HTR-8/SVneo (cell line): ENCODE data around the gene TBC1D9B.

Experiments used
- DNase-seq: peaks from one replicate; pipeline ENCODE4 v3.0.0; 2011; ENCODE audit warnings: low spot score, mixed read lengths; ENCODE audit not compliant: insufficient read length
- FAIRE-seq: peaks from 2 replicates; lab custom pipeline; 2011; peaks lifted over from hg19 to GRCh38; lab: Jason Lieb, UNC

The TBC1D9B gene

DNA sequence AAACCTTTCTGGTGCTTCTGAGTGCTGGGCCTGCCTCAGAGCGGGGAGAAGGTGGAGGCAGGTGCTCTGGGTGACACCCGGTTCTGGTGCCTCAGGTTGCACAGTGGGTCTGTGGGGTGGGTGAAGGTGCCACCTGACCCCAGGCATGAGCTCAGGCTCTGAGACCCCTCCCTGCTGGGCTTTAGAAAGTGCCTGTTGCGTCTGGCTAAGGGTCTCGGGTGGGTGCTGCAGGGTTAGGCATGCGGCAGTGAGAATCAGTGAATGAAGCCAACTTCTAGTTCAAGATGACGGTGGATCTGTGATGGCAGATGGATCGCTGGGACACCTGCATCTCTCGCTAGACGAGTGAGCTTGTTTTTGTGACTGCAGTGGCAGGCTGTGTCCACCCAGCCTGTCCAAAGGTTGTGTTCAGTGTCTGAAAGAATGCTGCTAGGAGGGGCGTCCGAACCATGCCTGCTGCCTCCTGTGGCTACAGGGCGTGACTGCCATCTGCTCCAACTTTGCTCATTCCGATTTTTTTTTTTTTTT is 82.0 kb downstream of the TBC1D9B start:
- DNase-seq (no peak), FAIRE-seq (no peak)

DNA sequence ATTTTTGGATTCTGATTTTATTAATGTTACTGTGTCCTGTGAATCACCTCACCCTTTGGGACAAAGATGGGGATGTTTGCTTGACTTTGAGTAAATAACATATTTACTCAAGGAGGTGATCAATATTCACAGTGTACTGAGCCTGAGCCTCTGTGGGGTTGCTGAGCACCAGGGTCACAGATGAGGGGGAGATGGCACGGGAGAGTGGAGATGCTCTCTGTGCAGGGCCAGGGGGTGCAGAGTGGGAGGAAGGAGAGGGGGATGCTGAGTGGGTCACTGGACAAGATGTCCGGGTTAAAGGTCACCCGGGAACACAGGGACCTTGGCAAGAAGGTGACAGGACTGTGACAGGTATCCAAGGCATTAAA is 83.0 kb downstream of the TBC1D9B start:
- FAIRE-seq = no peak
- no peak for DNase-seq

DNA sequence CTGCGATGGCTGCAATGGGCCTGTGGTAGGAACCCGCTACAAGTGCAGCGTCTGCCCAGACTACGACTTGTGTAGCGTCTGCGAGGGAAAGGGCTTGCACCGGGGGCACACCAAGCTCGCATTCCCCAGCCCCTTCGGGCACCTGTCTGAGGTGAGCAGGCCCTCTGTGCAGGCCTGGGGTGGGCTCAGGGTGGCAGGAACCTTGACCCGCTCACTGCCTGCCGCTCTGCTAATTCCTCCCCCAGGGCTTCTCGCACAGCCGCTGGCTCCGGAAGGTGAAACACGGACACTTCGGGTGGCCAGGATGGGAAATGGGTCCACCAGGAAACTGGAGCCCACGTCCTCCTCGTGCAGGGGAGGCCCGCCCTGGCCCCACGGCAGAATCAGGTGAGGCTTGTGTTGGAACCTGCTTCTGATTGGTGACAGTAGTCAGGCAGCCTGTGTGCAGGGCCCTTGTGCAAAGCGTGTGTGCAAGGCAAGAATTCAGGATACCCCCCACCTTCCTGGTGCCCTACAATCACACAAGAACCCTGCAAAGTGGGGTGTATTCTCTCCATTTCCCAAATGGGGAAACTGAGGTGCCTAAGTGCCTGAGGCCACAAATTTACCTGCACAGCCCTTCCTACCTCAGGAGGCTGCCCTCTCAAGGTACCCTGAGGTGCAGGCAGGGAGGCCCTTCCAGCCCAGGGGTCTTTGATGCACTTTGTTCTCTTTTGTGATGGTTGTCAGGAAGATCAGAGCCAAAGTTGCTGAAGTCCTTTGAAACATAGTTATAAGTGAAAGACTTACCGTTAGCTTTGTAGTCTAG is 83.6 kb downstream of the TBC1D9B start:
- FAIRE-seq (no peak), DNase-seq (no peak)

DNA sequence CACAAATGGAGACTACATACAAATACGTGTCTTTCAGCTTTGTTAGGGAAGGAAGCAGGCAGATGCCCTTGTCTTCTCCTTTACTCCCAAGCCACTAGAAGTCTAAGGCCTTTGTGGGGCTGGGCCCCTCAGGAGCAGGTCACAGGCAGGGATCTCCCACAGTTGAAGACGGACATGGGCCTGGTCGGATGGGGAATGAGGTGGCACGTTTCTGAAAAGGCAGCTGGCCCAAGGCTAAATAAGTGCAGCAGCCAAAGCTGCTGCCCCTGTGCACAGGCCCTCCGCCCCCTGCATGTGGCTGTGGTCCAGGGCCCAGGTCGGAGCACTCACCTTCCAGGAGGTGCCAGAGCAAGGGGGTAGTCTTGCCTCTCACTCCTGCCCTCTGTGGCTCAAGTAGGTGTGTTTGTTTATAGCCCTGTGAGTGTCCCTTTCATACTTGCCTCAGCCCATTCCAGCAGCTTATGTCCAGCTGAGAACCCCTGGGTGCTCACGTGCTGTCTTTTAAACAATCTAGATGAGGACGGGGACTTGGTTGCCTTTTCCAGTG is 85.2 kb downstream of the TBC1D9B start:
- no peak for FAIRE-seq
- DNase-seq = no peak

DNA sequence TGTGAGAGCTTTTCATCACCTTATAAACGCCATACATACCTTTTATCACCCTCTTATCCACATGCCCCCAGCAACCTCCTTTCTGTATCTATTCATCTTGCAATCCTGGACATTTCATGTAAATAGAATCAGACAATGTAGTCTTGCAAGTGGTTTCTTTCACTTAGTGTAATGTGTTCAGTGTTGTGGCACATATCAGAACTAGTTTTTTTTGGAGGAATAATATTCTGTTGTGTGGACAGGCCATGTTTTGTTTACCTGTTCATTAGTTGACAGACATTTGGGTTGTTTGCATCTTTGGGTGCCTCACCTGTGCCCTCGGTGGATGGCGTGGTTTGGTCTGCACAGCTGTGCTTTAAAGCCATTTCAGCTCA is 85.7 kb downstream of the TBC1D9B start:
- FAIRE-seq (no peak), DNase-seq (no peak)

DNA sequence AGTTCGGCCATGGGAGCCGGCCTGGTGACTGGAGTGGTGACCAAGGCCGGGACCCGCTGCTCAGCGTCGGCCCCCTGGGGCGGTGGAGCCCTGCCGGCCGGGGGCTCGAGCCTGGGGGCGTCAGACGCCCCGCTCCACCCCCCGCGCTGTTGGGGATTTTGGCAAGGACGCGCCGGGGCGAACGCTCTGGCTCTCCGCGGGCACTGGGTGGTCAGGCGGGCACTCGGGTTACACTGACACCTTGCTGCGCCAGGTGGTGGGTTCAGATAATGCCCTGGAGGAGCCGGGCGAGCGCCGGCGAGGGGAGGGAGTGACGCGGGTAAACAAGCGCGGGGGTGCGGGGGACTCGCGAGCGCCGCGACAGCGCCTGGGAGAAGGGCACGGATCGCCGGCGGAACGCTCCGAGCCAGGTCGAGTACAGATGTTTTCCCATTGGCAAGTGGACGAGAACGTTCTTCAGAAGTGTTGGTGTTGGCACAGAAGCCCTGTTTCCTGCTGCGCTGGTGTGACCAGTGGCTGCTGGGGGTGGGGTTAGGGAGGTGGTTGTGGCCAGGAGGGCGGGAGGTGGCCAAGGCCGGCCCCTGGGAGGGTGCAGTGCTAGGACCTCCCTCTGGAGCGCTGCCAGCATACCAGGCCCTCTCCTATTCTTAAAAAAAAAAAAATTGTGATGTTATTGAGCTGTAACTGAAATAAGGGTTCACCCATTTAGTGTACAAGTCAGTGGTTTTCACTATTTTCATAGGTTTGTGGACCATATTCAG is 86.2 kb downstream of the TBC1D9B start:
- peak; percentile 65 for FAIRE-seq
- DNase-seq = peak; percentile 84

DNA sequence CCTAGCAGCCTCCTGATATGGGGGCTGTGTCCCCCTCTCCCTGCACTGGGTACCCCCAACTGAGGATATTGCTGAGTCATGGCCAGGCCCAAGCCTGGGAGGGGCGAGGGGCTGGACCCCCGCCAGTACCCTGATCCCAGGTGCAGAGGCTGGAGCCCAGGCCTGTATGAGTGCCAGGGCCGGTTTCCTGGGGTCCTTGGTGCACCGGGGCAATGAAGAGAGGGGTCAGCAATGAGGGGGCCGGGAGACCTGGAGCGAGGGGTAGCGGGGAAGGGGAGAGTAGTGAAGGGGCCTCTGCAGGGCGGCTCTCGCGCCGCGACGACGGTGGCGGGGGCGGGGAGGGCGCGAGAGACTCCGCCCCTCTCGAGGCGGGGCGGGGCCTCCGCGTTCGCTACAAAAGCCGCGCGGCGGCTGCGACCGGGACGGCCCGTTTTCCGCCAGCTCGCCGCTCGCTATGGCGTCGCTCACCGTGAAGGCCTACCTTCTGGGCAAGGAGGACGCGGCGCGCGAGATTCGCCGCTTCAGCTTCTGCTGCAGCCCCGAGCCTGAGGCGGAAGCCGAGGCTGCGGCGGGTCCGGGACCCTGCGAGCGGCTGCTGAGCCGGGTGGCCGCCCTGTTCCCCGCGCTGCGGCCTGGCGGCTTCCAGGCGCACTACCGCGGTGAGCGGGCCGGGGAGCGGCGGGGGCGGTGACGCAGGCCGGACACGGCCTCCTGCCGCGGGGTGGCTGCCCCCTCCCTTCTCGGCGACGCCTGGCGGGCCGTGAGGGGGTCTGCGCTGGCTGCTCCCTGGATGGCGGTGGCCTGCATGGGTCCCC is 87.0 kb downstream of the TBC1D9B start, which contains the start of gene SQSTM1:
Gene SQSTM1, plus strand, starts transcription at position 423 of the 815 bp plus-strand sequence. Its CDS starts 32 bp downstream, at position 455.
- peak; percentile 65 for DNase-seq
- FAIRE-seq = peak; percentile 74

DNA sequence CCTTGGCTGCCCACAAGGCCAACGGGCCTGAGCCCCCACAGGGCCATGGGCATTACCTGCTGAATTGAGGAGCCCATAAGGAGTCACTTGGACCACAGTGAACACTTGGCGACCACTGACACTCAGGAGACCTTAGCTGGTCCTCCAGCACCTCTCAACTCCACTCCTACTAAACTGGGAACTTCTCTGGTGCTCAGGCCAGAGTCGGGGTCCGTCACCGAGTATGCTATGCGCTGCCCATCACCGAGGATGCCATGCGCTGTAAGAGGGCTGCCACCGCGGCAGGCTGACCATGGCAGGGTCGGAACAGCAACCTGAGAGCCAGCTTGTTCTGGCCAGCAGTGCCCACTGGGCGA is 87.6 kb downstream of the TBC1D9B start:
- FAIRE-seq (no peak), DNase-seq (no peak)

DNA sequence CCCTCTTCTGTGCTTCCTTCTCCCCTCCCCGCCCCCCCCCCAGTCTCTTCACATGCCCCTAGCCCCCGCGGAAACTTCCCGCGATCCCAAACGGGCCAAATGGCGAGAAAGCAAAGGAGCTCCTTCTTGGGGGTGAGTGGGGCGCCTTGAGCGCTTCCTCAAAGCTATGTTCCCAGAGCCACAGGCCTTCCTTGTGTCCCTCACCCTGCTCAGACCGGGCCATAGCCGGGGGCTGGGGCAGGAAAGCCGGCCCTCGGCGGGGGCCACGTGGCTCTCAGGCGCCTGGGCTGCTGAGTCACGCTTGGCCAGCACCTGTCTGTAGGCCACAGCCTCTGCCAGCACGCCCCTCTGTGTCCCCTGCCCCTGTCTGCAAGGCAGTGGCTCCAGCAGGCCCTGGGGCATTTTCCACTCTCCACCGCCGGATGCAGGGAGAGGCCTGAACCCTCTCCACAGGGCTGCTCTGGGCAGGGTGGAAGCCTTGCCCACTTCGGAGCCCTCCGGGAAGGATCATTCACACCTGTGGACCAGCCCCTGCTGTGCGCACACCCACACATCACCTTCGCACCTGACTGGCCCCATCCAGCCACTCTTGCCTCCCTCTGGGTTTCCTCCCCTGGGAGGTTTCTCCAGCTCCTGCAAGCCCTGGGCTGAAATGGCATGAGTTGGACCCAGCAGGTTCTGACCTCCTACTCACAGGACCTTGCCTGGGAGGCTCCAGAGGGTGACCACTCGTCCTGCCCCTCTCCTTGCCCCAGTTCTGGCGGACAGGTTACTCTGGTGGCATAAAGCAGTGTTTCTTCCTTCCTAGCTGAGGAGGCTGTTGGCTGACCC is 88.2 kb downstream of the TBC1D9B start:
- DNase-seq (peak; percentile 64), FAIRE-seq (peak; percentile 26)

DNA sequence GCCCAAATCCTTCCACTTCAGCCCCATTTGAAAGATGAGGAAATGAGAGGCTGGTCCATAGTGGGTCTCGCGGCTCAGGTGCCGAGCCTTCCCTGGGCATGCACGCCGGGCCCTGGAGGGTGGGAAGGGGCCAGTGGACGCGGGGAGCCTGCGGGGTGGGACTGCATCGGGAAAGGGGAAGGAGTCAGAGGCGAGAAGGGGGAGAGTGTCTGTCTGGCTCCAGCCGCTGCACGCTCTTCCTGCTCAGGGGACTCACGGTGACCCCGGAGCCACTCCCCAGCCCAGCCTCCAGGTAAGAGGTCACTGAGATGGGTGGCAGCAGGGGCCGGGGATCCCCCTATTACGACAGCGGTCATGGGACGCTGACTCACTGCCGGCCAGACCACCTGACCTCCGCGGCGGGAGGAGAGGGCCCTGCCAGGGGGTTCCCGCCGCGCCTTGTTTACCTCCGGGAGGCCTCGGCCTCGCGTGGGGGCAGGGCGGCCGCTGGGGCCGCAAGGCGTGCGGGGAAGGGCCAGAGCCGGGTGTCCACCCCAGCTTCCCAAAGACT is 88.9 kb downstream of the TBC1D9B start:
- FAIRE-seq (no peak), DNase-seq (peak; percentile 93)

DNA sequence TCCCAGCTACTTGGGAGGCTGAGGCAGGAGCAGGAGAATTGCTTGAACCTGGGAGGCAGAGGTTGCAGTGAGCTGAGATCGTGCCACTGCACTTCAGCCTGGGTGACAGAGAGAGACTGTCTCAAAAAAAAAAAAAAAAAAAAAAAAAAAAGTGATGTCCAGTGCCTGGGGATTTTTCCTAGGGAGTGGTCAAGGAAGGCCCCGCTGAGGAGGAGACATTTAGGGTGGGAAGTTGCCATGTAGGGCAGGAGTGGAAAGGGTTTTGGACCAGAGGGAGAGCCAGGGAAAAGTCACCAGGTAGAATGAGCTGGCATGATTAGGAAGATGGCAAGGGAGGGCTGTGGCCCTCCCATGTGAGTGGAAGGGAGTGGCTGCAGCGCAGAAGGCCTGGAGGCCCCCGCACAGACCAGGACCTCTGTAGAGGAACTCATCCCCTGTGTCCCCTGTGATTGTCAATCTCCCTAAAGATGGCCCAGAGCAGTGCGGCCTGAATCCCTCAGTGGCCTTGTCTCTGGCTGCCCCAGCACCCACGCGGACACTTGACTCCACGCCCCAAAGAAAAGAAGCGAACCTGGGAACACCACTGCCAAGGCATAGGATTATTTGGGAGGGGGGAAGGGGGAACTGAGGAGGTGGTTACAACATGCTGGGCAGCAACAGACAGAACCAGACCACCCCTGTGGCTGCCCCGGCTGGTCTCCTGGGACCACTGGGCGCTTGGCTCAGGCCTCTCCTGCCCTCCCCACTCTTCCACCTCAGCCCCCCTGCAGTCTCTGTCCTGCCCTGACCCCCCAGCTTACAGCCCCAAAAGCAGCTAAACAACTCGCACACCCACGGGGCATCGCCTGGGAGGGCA is 89.6 kb downstream of the TBC1D9B start:
- FAIRE-seq = no peak
- no peak for DNase-seq

DNA sequence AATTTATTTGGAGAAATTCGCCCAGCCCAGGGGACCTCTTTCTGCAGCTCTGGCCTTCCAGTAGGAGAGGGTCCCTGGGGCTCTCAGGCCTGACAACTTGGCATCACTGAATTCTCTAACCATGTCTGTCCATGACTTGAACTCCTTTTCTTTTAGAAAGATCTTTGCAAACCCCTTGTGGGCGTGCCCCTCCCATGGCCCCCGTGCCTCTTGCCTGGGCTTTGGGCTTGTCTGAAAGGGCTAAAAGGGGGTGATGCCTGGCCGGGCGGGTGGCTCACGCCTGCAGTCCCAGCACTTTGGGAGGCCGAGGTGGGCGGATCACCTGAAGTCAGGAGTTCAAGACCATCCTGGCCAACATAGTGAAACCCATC is 90.2 kb downstream of the TBC1D9B start:
- DNase-seq = no peak
- no peak for FAIRE-seq

DNA sequence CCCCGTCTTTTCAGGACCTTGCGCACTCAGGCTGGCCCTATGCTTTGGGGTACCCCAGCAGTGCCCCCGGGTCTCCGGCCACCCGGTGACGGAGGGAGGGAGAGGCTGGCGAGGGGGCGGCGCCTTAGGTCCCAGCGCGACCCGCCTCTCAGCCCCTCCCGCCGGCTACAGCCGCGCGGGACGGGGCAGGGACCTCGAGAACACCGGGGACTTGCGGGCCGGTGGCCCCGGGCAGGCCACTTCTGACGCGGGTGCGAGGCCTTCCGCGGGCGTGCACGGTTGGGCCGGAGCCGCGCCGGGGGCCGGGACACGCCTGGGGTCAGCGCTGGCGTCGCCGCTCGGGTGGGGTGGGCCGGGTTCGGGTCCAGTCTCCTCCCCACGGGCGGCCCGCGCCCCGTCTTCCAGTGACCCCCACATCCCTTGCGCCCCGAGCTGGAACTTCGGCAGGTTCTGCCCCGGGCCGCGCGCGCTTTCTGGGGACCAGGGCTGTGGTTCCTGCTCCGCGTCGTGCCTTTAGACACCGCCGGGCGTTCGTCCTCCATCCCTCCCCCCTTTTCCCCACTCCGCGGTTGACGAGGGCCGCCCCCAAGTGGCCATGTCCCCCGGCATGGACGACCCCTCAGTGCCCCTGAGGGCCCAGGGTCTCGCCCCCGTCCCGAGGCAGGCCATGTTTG is 90.8 kb downstream of the TBC1D9B start:
- FAIRE-seq = no peak
- no peak for DNase-seq

DNA sequence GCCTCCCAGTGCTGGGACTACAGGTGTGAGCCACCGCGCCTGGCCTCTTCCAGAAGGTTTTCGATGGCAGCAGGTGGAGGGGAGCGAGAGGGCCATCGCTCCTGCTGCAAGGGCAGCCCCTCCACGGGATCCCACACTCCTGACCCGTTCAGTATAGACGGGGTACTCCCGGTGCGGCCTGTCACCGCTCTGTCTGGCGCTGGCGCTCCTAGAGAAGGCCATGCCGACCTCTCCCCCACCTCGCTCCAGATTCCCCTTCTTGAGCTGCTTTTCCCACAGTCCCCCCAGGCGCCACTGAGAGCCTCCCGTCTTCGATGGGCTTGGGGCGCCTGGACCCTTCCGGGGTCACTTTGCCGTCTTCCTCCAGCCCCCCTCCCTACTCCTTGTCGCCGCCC is 91.3 kb downstream of the TBC1D9B start:
- FAIRE-seq (no peak), DNase-seq (no peak)

DNA sequence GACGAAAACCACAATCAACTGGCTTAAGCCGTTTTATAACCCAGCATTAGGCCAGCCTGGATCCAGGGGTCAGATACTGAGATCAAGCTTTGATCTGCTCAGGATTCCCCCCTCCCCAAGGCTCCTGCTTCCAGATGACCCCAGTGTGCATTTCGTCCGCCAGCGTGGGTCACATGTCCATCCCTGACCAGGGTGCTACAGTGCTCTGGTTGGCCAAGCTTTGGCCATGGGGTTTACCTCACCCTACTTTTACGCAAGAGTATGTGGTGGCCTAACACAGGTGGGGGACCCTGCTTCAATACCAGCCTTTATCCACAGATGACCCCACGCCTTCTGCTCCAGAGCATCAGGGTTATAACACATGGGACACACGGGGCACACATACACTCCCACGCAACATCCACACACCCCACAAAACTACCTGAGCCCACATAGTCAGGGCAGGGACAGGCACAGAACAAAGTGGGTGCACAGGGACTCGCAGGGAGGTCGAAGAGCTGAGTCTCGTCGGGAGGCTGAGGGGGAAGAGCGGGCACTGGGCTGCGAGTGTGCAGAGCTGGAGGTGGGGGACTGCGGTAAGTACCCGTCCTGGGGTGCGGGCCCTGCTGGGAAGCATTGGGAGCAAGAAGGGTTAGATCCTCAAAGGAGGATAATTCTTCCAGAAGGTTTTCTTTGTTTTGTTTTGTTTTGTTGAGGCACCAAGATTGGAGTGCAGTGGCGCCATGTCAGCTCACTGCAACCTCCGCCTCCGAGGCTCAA is 92.0 kb downstream of the TBC1D9B start:
- no peak for FAIRE-seq

DNA sequence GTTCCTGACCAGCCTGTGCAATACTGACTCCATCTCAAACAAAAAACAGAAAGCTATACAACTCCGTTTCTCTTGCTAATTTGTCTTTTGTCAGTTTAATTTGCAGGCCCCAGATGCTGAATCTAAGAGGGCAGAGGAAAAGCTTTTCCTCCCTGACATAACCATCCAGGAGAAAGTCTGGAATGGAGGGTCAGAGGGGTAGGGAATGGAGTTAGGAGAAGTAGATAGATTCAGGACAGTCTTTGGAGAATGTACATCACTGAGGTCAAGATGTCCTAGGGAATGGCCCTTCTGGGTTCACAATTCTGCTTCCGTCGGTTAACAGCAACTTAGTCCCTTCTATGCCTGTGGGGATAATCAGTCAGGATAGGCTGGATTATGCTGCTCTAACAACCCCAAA is 93.6 kb downstream of the TBC1D9B start:
- FAIRE-seq = no peak

More for the DNA sequence above, 92.0 kb downstream of the TBC1D9B start:
- DNase-seq = no peak

DNA sequence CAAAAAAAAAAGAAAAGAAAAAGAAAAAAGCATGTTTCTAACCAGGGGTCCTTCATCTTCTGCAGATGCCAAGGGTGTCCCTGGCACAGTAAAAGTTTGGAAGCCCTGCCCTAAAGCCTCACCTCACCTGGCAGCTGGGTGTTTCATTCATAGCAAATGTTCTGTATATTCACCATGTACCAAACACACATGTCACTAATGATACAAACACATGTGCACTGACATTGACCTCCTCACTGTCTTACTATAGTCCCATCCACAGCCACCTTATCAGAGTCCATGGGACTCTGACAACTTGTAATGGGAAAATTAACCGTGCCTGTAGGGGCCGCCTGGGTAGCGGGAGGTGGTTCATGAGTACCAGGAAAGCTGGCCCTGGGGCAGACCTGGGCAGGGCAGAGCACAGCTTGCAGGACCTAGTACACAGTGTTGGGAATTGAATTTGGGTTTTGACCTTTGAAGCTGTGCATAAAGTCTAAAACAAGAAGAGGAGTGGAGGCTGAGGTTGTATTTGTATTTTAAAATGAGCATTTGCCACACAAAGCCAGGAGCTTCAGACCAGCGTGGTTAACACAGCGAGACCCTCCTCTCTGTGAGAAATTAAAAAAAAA is 94.6 kb downstream of the TBC1D9B start:
- FAIRE-seq (no peak), DNase-seq (no peak)

More for the DNA sequence above, 93.6 kb downstream of the TBC1D9B start:
- no peak for DNase-seq
